Rectal smooth muscle tissue (tissue), 1 donor: ENCODE measurements around the gene TSGA10IP.
"Not testable (repeated sequence)": the region's sequence is repeated elsewhere in the genome, so short reads cannot be mapped to it uniquely, and the experiment has no call there.

ENCODE experiments used
- H3K27ac ChIP-seq: one replicate; pipeline ENCODE4 v1.7.0; 2013; ENCODE audit warnings: low read depth, low read length, inconsistent platforms
- H3K27me3 ChIP-seq: one replicate; pipeline ENCODE4 v1.7.0; 2013; ENCODE audit warnings: low read length; ENCODE audit not compliant: control insufficient read depth, insufficient read depth
- H3K36me3 ChIP-seq: one replicate; pipeline ENCODE4 v1.7.0; 2013; ENCODE audit warnings: low read length; ENCODE audit not compliant: control insufficient read depth, insufficient read depth
- H3K4me1 ChIP-seq: one replicate; pipeline ENCODE4 v1.7.0; 2013; ENCODE audit warnings: low read length; ENCODE audit not compliant: control insufficient read depth, insufficient read depth
- H3K4me3 ChIP-seq: one replicate; pipeline ENCODE4 v1.7.0; 2013; ENCODE audit warnings: low read length
- H3K9ac ChIP-seq: one replicate; pipeline ENCODE4 v1.7.0; 2013; ENCODE audit warnings: low read length

TSGA10IP gene

GRCh38 chr11:65941720-65942310 lies 3.5 kb upstream of the TSGA10IP start:
- Histone ChIP-seq H3K27me3 (no peaks in the 10 kb centered on the region), H3K4me1 (no peaks in the 10 kb centered on the region), H3K9ac (no peak overlapping the region), H3K27ac (no peak overlapping the region), H3K4me3 (no peak overlapping the region), H3K36me3 (no peaks in the 10 kb centered on the region)

GRCh38 chr11:65942531-65942930 lies 2.7 kb upstream of the TSGA10IP start:
- no peak overlapping the region for H3K4me3 ChIP-seq
- H3K27ac ChIP-seq: no peak overlapping the region
- H3K36me3 ChIP-seq: no peaks in the 10 kb centered on the region
- no peaks in the 10 kb centered on the region for H3K4me1 ChIP-seq
- H3K9ac ChIP-seq: no peak overlapping the region
- H3K27me3 ChIP-seq: no peaks in the 10 kb centered on the region

DNA sequence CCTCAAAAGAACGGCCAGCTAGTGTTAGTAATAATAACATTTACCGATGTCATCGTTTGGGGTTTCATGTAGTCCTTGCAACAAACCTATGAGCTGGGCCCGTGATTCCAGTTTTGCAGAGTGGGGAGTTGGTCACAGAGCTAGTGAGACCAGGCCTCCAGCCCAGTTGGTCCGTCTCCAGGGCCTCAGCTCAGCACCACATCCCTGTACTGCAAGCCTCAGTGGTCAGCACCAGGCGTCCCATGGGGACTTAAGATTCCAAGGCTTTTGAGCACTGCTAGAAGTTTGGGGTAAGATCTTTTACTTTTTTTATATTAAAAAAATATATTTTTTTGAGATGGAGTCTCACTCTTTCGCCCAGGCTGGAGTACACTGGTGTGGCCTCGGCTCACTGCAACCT lies 1.1 kb upstream of the TSGA10IP start:
- Histone ChIP-seq H3K9ac (no peak overlapping the region), H3K36me3 (no peaks in the 10 kb centered on the region), H3K4me1 (no peaks in the 10 kb centered on the region), H3K27me3 (no peaks in the 10 kb centered on the region), H3K27ac (no peak overlapping the region), H3K4me3 (no peak overlapping the region)

GRCh38 chr11:65944767-65945166 lies 513 bp upstream of the TSGA10IP start:
- Histone ChIP-seq H3K9ac (no peak overlapping the region), H3K4me3 (no peak overlapping the region), H3K27ac (no peak overlapping the region), H3K4me1 (no peaks in the 10 kb centered on the region), H3K27me3 (no peaks in the 10 kb centered on the region), H3K36me3 (no peaks in the 10 kb centered on the region)

DNA sequence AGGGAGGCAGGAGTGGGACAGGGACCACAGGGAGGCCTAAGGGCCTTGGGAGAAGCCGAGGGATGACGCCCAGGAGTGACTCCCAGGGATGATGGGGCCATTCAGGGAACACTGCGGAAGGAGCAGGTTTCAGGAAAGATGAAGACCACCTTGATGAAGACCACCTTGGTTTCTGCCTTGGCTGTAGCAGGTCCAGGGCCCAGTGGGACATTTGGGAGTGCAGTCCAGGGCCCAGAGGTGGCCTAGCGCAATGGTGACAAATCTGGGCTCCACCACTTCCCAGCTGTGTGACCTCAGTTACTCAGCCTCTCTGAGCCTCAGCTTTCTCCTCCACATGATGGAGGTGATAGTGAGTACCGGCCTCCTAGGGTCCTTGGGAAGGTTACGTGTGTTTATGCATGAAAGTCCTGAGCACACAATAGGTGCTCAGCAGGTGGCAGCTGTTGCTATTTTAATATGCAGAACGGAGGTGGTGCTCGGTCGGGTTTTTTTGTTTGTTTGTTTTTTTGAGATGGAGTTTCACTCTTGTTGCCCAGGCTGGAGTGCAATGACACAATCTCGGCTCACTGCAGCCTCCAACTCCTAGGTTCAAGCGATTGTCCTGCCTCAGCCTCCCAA lies 770 bp downstream of the TSGA10IP start:
- no peaks in the 10 kb centered on the region for H3K4me1 ChIP-seq
- H3K36me3 ChIP-seq: no peaks in the 10 kb centered on the region
- H3K4me3 ChIP-seq: no peak overlapping the region
- no peaks in the 10 kb centered on the region for H3K27me3 ChIP-seq
- no peak overlapping the region for H3K27ac ChIP-seq
- H3K9ac ChIP-seq: no peak overlapping the region

- H3K4me3 ChIP-seq: no peak overlapping the region
- H3K9ac ChIP-seq: no peak overlapping the region
- no peaks in the 10 kb centered on the region for H3K4me1 ChIP-seq
- H3K36me3 ChIP-seq: no peaks in the 10 kb centered on the region
- no peaks in the 10 kb centered on the region for H3K27me3 ChIP-seq
- H3K27ac ChIP-seq: no peak overlapping the region
Observed at GRCh38 chr11:65946655-65947054, 1.4 kb downstream of the TSGA10IP start.

GRCh38 chr11:65947133-65947532 lies 1.9 kb downstream of the TSGA10IP start:
- Histone ChIP-seq H3K9ac (no peak overlapping the region), H3K36me3 (no peaks in the 10 kb centered on the region), H3K4me3 (no peak overlapping the region), H3K4me1 (no peaks in the 10 kb centered on the region), H3K27ac (no peak overlapping the region), H3K27me3 (no peaks in the 10 kb centered on the region)

GRCh38 chr11:65947603-65948125 lies 2.4 kb downstream of the TSGA10IP start:
- Histone ChIP-seq H3K36me3 (no peaks in the 10 kb centered on the region), H3K9ac (no peak overlapping the region), H3K4me1 (no peaks in the 10 kb centered on the region), H3K27me3 (no peaks in the 10 kb centered on the region), H3K27ac (no peak overlapping the region), H3K4me3 (no peak overlapping the region)

- not testable (repeated sequence) for H3K4me1 ChIP-seq, H3K4me3 ChIP-seq, H3K27me3 ChIP-seq, H3K9ac ChIP-seq, H3K27ac ChIP-seq, H3K36me3 ChIP-seq
Observed at GRCh38 chr11:65950711-65951110, 5.4 kb downstream of the TSGA10IP start.

- not testable (repeated sequence) for H3K27me3 ChIP-seq, H3K36me3 ChIP-seq, H3K4me1 ChIP-seq, H3K4me3 ChIP-seq, H3K27ac ChIP-seq, H3K9ac ChIP-seq
Observed at GRCh38 chr11:65951641-65952040, 6.4 kb downstream of the TSGA10IP start.

DNA sequence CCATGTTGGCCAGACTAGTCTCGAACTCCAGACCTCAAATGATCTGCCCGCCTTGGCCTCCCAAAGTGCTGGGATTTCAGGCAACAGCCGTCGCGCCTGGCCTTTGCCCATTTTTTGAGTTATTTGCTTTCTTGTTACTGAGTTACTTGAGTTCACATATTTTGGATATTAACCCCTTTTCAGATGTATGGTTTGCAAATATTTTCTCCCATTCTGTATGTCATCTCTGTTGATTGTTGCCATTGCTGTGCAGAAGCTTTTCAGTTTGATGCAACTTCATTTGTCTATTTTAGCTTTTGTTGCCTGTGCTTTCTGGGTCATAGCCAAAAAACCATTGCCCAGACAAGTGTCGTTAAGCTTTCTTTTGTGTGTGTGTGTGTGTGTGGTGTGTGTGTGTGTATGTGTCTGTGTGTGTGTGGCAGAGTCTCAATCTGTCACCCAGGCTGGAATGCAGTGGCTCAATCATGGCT lies 6.8 kb downstream of the TSGA10IP start:
- Histone ChIP-seq H3K27me3 (no peaks in the 10 kb centered on the region), H3K4me3 (no peak overlapping the region), H3K36me3 (no peaks in the 10 kb centered on the region), H3K27ac (no peak overlapping the region), H3K9ac (no peak overlapping the region), H3K4me1 (no peaks in the 10 kb centered on the region)

GRCh38 chr11:65953471-65953870 lies 8.2 kb downstream of the TSGA10IP start:
- Histone ChIP-seq H3K27ac (no peak overlapping the region), H3K4me3 (no peak overlapping the region), H3K27me3 (no peaks in the 10 kb centered on the region), H3K4me1 (no peaks in the 10 kb centered on the region), H3K9ac (no peak overlapping the region), H3K36me3 (no peaks in the 10 kb centered on the region)

GRCh38 chr11:65954771-65955170 lies 9.5 kb downstream of the TSGA10IP start:
- H3K27me3 ChIP-seq: no peaks in the 10 kb centered on the region
- H3K4me1 ChIP-seq: no peaks in the 10 kb centered on the region
- no peak overlapping the region for H3K4me3 ChIP-seq
- H3K36me3 ChIP-seq: no peaks in the 10 kb centered on the region
- H3K9ac ChIP-seq: no peak overlapping the region
- no peak overlapping the region for H3K27ac ChIP-seq
